ENCODE measurements around the gene ITIH4. TPM values are rescaled to one million over a fixed set of nuclear protein-coding genes. Genes with fewer than 3 reads are reported as not detected.
A peak's percentile ranks its signal among the peaks of the same experiment; 100 is the strongest.

ITIH4 gene
- total RNA-seq, 2 experiments from 2014 or later: 18.0 to 24.9 TPM

DNA sequence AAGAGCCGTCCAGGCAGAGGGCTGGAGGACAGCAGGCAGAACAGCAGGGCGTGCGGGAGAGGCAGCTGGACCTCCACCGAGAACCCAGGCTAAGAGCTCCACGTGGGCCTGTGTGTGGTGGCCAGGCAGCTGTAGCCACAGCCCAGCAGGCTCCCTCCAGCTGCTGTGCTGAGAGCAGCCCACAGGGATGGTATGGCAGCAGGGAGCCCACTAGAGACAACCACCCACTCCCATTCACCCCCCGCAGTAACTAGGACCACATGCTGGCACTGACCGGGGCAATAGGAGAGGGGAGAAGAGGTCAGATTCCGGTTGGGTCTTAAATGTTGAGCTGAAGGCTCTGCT is 29.9 kb upstream of the ITIH4 start:
- H3K36me3 Mint-ChIP-seq: peaks cover 23% of the 10 kb centered on the region
- H3K4me3 Mint-ChIP-seq: no peak overlapping the region
- no peaks in the 10 kb centered on the region for H3K4me1 Mint-ChIP-seq
- no peaks in the 10 kb centered on the region for H3K27me3 Mint-ChIP-seq
- CTCF ChIA-PET: no interaction called here
- ATAC-seq (no peak), DNase-seq (no peak)
- H3K27ac Mint-ChIP-seq: no peak overlapping the region
- H3K9me3 Mint-ChIP-seq (ENCODE audit: low read depth): peaks cover 5% of the 10 kb centered on the region

DNA sequence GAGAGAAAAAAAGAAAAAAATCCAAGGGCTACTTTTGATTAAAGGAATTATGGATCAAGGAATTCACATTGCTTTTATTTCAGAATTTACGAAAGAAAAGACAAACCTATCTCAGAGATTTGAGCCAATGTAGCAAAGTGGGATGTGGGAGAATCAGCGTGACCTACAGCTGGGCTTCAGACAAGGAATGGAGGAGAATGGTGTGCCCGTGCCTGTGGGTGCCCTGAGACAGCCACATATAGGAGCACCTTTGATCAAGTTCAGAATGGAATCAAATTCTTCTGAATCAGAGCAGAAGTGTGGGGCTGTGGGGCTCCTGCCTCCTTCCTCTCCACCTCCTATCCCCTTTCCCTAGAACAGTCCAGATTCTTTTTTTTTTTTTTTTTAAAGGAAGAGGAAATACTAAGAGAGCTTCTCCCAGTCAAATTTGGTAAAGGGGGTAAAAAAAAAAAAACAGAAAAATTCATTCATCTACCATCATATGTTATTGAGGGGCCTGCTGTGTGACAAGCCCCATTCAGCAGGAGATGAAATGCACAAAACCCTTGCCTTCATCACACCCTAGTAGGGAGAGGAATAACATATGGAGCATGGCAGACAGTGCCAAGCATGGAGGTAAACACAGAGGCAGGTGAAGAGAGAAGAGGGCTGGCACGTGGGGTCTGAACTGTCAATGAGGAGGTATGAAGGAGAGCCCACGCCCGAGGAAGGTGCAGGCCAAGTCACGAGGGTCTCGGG is 29.4 kb upstream of the ITIH4 start:
- Mint-ChIP-seq H3K27me3 (no peaks in the 10 kb centered on the region), H3K4me3 (no peak overlapping the region), H3K27ac (no peak overlapping the region), H3K9me3 (ENCODE audit: low read depth) (peaks cover 2% of the 10 kb centered on the region), H3K36me3 (peaks cover 19% of the 10 kb centered on the region), H3K4me1 (no peaks in the 10 kb centered on the region)
- no peak for ATAC-seq
- DNase-seq: no peak
- CTCF ChIA-PET: no interaction called here

DNA sequence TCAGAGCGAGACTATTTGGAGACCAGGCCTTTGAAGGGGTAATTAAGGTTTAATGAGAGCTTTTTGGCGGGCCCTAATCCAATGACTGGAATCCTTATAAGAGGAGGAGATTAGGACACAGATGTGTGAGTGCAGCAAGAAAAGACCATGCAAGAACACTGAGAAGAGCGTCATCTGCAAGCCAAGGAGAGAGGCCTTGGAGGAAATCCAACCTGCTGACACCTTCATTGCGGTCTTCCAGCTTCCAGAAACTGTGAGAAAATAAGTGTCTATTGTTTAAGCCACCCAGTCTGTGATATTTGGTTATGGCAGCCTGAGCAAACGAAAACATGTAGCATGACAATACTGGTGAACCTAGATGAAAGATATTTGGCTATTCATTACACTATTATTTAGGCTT is 27.4 kb upstream of the ITIH4 start:
- H3K27ac Mint-ChIP-seq: no peak overlapping the region
- no peak overlapping the region for H3K4me3 Mint-ChIP-seq
- DNase-seq (no peak), ATAC-seq (no peak)
- peaks cover 2% of the 10 kb centered on the region for H3K9me3 Mint-ChIP-seq (ENCODE audit: low read depth)
- CTCF ChIA-PET: no interaction called here
- peaks cover 3% of the 10 kb centered on the region for H3K36me3 Mint-ChIP-seq
- H3K4me1 Mint-ChIP-seq: no peaks in the 10 kb centered on the region
- H3K27me3 Mint-ChIP-seq: no peaks in the 10 kb centered on the region

DNA sequence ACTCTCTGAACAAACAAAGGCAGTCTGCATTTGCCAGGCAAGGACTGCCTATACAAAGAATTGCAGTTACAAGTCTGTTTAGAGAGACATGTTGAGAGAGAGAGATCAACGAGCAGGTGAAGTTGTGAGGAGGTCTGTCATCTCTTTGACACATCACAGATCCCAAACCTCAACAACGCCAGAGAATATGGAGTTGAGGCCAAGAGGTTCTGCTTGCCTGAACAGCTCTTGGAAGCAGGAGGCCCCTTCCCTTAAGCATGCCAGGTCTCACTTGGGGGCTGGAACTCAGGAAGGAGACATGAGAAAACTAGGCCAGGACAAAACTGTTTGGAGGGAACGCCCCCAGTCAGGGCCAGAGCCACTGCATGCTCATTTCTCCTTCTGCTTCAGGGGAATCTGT is 26.7 kb upstream of the ITIH4 start:
- Mint-ChIP-seq H3K27me3 (no peaks in the 10 kb centered on the region), H3K27ac (no peak overlapping the region), H3K36me3 (no peaks in the 10 kb centered on the region), H3K4me3 (no peak overlapping the region), H3K9me3 (ENCODE audit: low read depth) (no peaks in the 10 kb centered on the region), H3K4me1 (no peaks in the 10 kb centered on the region)
- DNase-seq (no peak), ATAC-seq (no peak)
- CTCF ChIA-PET: no interaction called here

DNA sequence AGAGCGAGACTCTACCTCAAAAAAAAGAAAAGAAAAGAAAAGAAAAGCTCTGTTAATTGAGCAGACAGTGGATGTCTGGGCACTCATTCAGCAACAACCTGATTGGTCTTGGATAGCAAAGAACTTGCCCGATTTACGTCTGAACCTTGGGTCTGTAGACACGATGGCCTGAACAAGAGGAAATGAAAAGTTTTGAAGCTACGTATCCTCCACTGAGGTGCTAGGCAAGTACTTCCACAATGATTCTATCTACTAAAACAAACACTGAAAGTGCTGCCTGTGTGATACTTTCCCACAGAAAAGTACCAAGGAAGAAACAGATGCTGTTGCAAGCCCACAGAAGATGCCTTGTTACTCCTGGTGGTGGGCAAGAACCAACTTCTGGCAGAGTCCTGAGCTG is 26.2 kb upstream of the ITIH4 start:
- H3K27ac Mint-ChIP-seq: no peak overlapping the region
- CTCF ChIA-PET: no interaction called here
- DNase-seq (no peak), ATAC-seq (no peak)
- H3K9me3 Mint-ChIP-seq (ENCODE audit: low read depth): no peaks in the 10 kb centered on the region
- no peaks in the 10 kb centered on the region for H3K4me1 Mint-ChIP-seq
- H3K36me3 Mint-ChIP-seq: no peaks in the 10 kb centered on the region
- H3K4me3 Mint-ChIP-seq: no peak overlapping the region
- H3K27me3 Mint-ChIP-seq: no peaks in the 10 kb centered on the region

DNA sequence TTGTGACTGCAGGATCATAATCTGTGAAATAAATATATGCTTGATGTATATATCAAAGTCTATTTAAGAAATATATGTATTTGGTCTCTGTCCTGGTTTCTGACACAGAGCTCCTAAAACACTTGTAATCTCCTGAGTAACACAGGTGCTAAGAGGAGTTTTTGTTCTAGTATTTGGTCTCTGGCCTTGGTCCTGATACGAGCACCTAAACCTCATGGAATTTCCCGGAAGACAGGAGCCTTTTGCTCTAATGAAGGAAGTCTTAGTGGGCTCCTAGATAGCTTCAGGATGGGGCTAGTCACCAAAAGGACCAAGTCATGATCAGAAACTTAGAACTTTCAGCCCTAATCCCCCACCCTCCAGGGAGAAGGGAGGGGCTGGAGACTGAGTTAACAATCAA is 23.5 kb upstream of the ITIH4 start:
- H3K4me3 Mint-ChIP-seq: no peak overlapping the region
- CTCF ChIA-PET: interaction anchor here (0.9 to 1.4 kb wide), 2 partner anchors 13 to 15 kb away, joined by 3 to 4 read pairs; no protein-coding TSS in a partner anchor
- ATAC-seq (no peak), DNase-seq (no peak)
- no peaks in the 10 kb centered on the region for H3K36me3 Mint-ChIP-seq
- H3K9me3 Mint-ChIP-seq (ENCODE audit: low read depth): no peaks in the 10 kb centered on the region
- no peak overlapping the region for H3K27ac Mint-ChIP-seq
- no peaks in the 10 kb centered on the region for H3K4me1 Mint-ChIP-seq
- no peaks in the 10 kb centered on the region for H3K27me3 Mint-ChIP-seq

DNA sequence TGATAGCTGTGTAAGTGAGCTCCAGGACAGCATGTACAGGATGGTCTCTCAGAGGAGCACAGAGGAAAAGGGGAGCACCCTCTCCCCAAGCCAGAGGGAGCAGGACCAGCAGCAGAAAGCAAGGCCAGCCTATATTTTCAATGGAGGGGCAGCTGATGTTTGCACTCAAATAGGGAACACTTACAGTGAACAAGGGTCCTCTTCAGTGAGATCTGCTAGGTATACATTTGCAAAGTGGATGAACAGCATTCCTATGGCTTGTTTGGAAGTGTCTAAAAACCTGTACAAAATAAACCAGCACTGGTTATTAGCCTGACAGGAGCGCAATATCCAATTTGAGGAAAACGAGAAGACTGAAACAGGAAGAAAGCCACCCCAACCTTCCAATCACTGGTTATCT is 21.9 kb upstream of the ITIH4 start:
- Mint-ChIP-seq H3K27ac (no peak overlapping the region), H3K4me1 (no peaks in the 10 kb centered on the region), H3K9me3 (ENCODE audit: low read depth) (no peaks in the 10 kb centered on the region), H3K4me3 (no peak overlapping the region), H3K27me3 (no peaks in the 10 kb centered on the region), H3K36me3 (no peaks in the 10 kb centered on the region)
- DNase-seq (no peak), ATAC-seq (no peak)
- CTCF ChIA-PET: no interaction called here

DNA sequence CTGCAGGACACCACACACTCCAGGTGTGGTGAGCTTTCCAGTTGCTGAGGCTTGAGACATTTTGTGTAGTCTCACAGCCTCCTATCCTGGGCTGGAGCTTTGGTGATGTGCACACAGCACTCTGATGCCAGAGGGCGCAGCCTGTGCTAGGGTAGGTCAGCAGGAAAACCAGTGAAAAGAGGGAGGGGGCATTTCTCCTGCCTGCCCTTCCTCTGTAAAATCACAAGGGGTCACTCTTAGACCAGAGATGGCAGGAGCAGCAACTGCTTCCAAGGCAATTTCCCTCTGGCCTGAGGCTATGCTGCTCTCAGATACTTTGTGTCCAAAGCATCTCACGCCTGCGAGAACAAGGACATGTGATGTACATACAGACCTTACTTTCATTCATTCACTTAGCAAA is 20.9 kb upstream of the ITIH4 start:
- Mint-ChIP-seq H3K9me3 (ENCODE audit: low read depth) (no peaks in the 10 kb centered on the region), H3K4me3 (no peak overlapping the region), H3K27me3 (no peaks in the 10 kb centered on the region), H3K27ac (no peak overlapping the region), H3K4me1 (peaks cover 6% of the 10 kb centered on the region), H3K36me3 (no peaks in the 10 kb centered on the region)
- no peak for DNase-seq
- peak; percentile 63 for ATAC-seq
- CTCF ChIA-PET: interaction anchor here (0.9 to 1.6 kb wide), 6 partner anchors 10 to 341 kb away, joined by 3 to 4 read pairs (median 3); no protein-coding TSS in a partner anchor

DNA sequence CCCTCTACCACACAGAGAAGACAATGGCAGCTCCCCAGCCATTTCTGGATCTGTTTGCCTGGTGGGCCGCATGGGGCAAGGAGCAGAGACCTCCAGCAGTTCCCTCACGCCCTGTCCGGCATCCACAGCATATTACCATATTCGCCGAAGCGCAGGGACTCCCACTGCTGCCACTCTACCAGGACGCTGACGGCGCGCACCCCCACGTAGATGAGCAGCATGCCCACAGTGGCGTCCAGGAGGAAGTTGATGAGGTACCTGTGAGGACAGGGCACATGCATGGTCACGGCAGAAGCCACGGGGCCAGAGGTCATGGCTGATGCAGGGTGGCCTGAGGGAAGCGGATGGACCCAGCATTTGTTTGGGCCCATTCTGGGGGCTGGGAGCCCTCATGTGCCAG is 19.2 kb upstream of the ITIH4 start:
- DNase-seq (no peak), ATAC-seq (no peak)
- Mint-ChIP-seq H3K4me1 (peaks cover 6% of the 10 kb centered on the region), H3K4me3 (no peak overlapping the region), H3K27ac (no peak overlapping the region), H3K9me3 (ENCODE audit: low read depth) (no peaks in the 10 kb centered on the region), H3K36me3 (no peaks in the 10 kb centered on the region), H3K27me3 (no peaks in the 10 kb centered on the region)
- CTCF ChIA-PET: interaction anchor here (0.9 kb wide), 1 partner anchor 44 kb away, joined by 3 read pairs; no protein-coding TSS in a partner anchor

DNA sequence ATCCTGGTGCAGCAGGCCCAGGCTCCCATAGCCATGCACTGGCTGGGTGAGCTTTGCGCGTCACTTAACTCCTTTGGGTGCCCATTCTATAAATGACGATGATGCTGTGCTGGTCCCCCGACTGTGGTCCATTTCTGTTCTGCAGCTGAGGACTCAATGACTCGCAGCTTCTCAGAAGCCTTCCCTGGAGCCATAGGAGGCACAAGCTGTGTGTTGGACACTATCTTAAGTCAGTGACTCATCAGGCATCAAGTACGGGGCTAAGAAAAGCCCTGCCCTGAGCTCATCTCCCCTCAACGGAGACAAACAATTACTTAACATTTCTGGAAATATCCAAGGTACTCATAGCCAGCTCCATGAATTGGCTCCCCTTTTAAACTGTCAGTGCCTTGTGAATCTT is 18.1 kb upstream of the ITIH4 start:
- CTCF ChIA-PET: interaction anchor here (0.6 to 0.8 kb wide), 3 partner anchors 9 to 1577 kb away, joined by 3 read pairs; no protein-coding TSS in a partner anchor
- no peaks in the 10 kb centered on the region for H3K9me3 Mint-ChIP-seq (ENCODE audit: low read depth)
- no peak for DNase-seq
- no peaks in the 10 kb centered on the region for H3K36me3 Mint-ChIP-seq
- no peaks in the 10 kb centered on the region for H3K27me3 Mint-ChIP-seq
- ATAC-seq: no peak
- H3K4me3 Mint-ChIP-seq: no peak overlapping the region
- peaks cover 6% of the 10 kb centered on the region for H3K4me1 Mint-ChIP-seq
- H3K27ac Mint-ChIP-seq: no peak overlapping the region

DNA sequence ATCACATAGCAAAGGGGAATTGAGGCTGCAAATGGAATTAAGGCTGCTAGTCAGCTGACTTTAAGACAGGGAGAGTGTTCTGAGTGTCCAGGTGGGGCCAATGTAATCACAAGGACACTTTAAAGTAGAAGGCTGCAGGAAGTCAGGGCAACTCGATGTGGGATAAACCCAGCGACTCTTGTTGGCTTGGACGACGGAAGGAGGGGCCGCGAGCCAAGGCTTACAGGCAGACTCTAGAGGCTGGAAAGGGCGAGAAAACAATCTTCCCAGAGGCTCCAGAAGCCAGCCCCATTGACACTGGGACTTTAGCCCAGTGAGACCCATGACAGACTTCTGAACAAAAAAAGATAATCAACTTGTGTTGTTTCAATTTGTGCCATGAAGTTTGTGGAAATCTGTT is 17.3 kb upstream of the ITIH4 start:
- Mint-ChIP-seq H3K4me1 (peaks cover 6% of the 10 kb centered on the region), H3K27me3 (no peaks in the 10 kb centered on the region), H3K4me3 (no peak overlapping the region), H3K36me3 (no peaks in the 10 kb centered on the region), H3K9me3 (ENCODE audit: low read depth) (no peaks in the 10 kb centered on the region), H3K27ac (no peak overlapping the region)
- no peak for ATAC-seq
- CTCF ChIA-PET: interaction anchor here (0.6 to 1.3 kb wide), 2 partner anchors 27 to 1576 kb away, joined by 3 read pairs; no protein-coding TSS in a partner anchor
- DNase-seq: no peak

DNA sequence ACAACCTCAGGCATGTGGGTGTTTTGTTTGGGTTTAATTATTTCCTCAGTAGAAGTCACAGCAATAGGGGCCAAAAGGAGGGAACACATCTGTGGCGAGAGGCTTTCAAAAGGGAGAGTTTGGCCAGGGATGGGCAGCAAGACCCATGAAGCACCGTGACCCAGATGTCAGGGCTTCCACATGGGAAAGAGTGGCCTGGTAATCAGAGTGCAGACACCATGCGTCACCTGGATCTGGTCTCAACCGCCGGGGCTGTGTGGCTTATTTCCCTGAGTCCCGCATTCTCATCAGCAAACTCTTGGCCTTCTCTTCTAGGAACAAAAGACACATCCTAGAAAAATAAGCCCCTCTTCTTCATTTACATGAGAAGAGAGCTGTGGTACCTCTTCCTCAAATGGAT is 16.8 kb upstream of the ITIH4 start:
- Mint-ChIP-seq H3K27ac (no peak overlapping the region), H3K36me3 (no peaks in the 10 kb centered on the region), H3K4me1 (peaks cover 6% of the 10 kb centered on the region), H3K27me3 (no peaks in the 10 kb centered on the region), H3K4me3 (no peak overlapping the region), H3K9me3 (ENCODE audit: low read depth) (no peaks in the 10 kb centered on the region)
- ATAC-seq (no peak), DNase-seq (no peak)
- CTCF ChIA-PET: interaction anchor here (1.3 kb wide), 1 partner anchor 26 kb away, joined by 3 read pairs; no protein-coding TSS in a partner anchor

DNA sequence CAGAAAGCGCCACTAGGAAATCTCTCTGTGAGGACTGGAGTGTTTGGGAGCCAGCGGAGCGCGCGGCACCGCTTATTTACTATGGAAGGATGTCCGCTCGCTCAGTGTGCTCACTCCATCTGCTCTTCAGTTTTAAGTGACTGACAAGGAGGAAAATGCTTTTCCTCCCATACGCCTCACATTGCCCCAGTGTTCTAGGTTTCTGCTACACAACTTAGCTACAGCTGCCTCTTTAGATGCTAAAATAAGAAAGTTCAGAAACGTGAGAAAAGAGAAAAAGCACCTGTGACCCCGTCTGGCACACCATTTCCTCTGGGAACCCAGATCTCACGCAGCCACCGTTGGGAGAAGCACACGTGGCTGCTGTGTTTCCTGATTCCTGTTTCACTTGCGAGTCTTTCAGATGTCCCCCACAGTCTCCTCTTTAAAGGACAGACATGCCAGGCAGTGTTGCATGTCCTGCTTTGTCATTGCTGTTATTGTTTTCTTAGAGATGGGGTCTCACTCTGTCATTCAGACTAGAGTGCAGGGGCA is 16.0 kb upstream of the ITIH4 start:
- Mint-ChIP-seq H3K9me3 (ENCODE audit: low read depth) (no peaks in the 10 kb centered on the region), H3K4me1 (peaks cover 8% of the 10 kb centered on the region), H3K36me3 (peaks cover 2% of the 10 kb centered on the region), H3K4me3 (no peak overlapping the region), H3K27ac (no peak overlapping the region), H3K27me3 (no peaks in the 10 kb centered on the region)
- ATAC-seq: no peak
- DNase-seq: no peak
- CTCF ChIA-PET: interaction anchor here (1.1 to 2.1 kb wide), 6 partner anchors 21 to 150 kb away, joined by 3 to 10 read pairs (median 3); no protein-coding TSS in a partner anchor
